ENCODE measurements around the gene ZNF586.

Gene ZNF586

DNA sequence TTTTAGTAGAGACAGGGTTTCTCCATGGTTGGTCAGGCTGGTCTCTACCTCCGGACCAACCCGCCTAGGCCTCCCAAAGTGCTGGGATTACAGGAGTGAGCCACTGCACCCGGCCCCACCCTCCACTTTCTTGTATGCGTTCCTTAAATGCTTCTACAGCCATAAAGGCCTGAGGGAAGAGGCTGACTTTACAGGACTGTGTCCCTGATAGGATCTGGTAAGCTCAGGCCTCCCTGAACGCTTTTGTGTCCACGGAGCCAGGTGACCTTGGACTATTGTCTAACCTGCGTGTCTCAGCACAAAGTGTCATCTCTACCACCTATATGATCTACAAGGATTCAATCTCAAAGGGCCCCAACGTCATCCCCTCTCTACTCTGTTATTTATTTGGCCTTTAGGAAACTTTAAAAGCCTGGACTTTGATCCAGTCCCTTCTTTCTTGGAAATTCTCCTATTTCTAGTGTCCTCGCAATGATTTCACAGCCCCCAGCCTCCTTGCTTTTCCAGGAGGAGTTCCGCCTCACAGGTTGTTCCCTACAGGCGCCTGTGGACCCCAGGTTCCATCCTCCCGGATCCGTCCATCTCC lies 44.5 kb downstream of the ZNF586 start:
- TF ChIP-seq, protein P1, sequence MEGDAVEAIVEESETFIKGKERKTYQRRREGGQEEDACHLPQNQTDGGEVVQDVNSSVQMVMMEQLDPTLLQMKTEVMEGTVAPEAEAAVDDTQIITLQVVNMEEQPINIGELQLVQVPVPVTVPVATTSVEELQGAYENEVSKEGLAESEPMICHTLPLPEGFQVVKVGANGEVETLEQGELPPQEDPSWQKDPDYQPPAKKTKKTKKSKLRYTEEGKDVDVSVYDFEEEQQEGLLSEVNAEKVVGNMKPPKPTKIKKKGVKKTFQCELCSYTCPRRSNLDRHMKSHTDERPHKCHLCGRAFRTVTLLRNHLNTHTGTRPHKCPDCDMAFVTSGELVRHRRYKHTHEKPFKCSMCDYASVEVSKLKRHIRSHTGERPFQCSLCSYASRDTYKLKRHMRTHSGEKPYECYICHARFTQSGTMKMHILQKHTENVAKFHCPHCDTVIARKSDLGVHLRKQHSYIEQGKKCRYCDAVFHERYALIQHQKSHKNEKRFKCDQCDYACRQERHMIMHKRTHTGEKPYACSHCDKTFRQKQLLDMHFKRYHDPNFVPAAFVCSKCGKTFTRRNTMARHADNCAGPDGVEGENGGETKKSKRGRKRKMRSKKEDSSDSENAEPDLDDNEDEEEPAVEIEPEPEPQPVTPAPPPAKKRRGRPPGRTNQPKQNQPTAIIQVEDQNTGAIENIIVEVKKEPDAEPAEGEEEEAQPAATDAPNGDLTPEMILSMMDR (IDR thresholded peaks at IDR 0.05; ENCODE audit: low read depth, low read length, missing control alignments): no peak
- DNase-seq (ENCODE audit: low read depth): no peak

DNA sequence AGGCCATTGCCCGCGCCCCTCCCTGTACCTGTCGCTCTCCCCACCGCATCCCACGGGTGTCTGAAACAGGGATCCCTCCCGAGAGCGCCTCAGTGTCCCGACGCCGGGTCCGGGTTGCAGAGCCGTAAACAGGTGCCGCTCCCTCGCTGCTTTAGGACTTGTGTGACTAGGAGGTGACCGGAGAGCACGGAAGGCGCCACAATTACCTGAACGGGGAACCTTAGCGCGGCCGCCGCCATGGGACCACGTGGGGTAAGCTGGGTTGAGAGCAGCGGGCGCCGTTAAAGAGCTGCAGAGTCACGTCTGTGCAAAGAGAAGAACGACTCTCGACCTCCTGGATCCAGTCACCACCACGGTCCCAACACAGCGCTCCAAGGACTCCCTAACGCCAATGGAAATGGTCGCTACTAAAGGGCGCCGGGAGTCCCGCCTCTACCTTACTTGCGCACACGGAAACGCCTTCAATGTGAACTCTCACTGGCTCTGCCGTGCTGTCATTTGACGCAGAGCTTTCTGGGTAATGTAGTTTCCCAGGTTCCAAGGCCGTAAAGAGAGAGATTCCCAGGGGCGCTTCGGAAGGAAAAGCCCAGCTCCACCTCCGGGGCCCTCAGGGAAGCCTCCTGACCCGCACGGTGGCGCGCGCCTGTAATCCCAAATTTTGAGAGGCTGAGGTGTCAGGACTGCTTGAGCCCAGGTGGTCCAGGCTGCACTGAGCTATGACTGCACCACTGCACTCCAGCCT lies 45.2 kb downstream of the ZNF586 start, which contains the start of gene ZNF552:
TSS of gene ZNF552 (minus strand) at position 409 of the 742 bp plus-strand sequence. CDS start at position 239, 170 bp downstream.
- TF ChIP-seq, protein P1 (IDR thresholded peaks at IDR 0.05; ENCODE audit: low read depth, low read length, missing control alignments): no peak
- peak within 1 kb of the TSS; percentile 67 for H3K4me3 ChIP-seq (ENCODE audit: low read depth, low read length)
- peak; percentile 80 for DNase-seq (ENCODE audit: low read depth)

More for the DNA sequence above, 44.5 kb downstream of the ZNF586 start:
- peak overlapping the region; percentile 67 for H3K4me3 ChIP-seq (ENCODE audit: low read depth, low read length)

DNA sequence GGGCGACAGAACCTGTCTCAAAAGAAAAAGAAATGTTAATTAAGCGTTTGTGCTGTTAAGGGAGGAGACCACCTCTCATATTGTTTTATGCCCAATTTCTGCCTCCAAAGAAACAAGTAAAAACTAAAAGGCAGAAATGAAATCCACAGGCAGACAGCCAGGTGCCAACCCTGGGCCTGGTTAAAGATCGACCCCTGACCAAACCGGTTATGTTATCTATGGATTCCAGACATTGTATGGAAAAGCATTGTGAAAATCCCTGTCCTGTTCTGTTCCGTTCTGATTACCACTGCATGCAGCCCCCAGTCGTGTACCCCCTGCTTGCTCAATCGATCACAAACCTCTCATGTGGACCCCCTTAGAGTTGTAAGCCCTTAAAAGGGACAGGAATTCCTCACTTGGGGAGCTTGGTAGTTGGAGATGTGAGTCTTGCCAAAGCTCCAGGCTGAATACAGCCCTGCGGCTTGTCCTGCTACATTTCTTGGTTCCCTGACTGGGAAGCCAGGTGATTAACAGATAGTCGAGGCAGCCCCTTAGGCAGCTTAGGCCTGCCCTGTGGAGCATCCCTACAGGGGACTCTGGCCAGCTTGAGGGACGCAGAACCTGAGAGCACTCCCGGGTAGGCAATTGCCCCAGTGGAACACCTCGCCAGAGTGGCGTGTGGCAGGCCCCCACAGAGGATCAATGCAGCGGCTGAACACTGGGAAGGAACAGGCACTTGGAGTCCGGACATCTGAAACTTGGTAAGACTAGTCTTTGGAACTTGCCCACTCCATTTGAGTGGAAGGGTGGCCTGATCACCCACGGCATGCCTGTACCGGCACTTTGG lies 46.0 kb downstream of the ZNF586 start:
- peak overlapping the region; percentile 67; the same call in 1 of the 2 replicates for H3K4me3 ChIP-seq (ENCODE audit: low read depth, low read length)
- DNase-seq (ENCODE audit: low read depth): no peak
- TF ChIP-seq, protein P1 (IDR thresholded peaks at IDR 0.05; ENCODE audit: low read depth, low read length, missing control alignments): no peak

DNA sequence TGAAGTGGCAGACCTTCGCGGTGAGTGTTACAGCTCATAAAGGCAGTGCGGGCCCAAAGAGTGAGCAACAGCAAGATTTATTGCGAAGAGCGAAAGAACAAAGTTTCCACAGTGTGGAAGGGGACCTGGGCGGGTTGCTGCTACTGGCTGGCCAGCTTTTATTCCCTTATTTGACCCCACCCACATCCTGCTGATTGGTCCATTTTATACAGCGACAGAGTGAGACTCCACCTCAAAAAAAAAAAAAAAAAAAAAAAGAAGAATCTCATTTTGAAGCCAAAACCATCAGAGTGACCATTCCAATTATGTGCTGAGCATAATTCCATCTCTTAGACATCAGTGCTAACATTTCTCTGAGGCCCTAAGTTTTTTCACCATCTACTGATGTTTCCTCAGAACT lies 47.2 kb downstream of the ZNF586 start:
- TF ChIP-seq, protein P1 (IDR thresholded peaks at IDR 0.05; ENCODE audit: low read depth, low read length, missing control alignments): no peak
- DNase-seq (ENCODE audit: low read depth): no peak
- H3K4me3 ChIP-seq (ENCODE audit: low read depth, low read length): no peak overlapping the region

DNA sequence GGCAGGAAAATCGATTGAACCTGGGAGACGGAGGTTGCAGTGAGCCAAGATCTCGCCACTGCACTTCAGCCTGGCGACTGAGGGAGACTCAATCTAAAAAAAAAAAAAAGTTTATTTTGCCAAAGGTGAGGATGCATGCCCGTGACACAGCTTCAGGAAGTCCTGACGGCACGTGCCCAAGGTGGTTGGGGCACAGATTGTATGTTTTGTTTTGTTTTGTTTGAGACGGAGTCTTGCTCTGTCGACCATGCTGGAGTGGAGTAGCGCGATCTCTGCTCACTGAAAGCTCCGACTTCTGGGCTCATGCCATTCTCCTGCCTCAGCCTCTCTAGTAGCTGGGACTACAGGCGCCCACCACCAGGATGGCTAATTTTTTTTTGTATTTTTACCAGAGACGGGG lies 48.5 kb downstream of the ZNF586 start:
- TF ChIP-seq, protein P1 (IDR thresholded peaks at IDR 0.05; ENCODE audit: low read depth, low read length, missing control alignments): no peak
- DNase-seq (ENCODE audit: low read depth): no peak
- no peak overlapping the region for H3K4me3 ChIP-seq (ENCODE audit: low read depth, low read length)

DNA sequence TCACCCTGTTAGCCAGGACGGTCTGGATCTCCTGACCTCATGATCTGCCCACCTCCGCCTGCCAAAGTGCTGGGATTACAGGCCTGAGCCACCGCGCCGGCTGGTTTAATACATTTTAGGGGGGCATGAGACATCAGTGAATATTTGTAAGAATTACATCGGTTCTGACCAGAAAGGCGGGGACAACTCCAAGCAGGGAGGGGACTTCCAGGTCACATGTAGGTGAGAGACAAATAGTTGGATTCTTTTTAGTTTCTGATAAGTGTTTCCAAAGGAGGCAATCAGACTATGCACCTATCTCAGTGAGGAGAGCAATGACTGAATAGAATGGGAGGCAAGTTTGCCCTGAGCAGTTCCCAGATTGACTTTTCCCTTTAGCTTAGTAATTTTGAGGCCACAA lies 48.9 kb downstream of the ZNF586 start:
- TF ChIP-seq, protein P1 (IDR thresholded peaks at IDR 0.05; ENCODE audit: low read depth, low read length, missing control alignments): no peak
- DNase-seq (ENCODE audit: low read depth): no peak
- H3K4me3 ChIP-seq (ENCODE audit: low read depth, low read length): no peak overlapping the region
